Suprapubic skin (tissue), 4 donors: ENCODE measurements around the gene SPIRE1. TPM values are rescaled to one million over a fixed set of nuclear protein-coding genes. Genes with fewer than 3 reads are reported as not detected.

ENCODE experiments used
- DNase-seq, 2 donors: peaks; one replicate each; pipeline ENCODE4 v3.0.0-alpha.2; 2019; ENCODE audit warnings: low spot score in 2 of 2
- H3K27ac ChIP-seq: fragments of 200-600 bp; sonication (generic); one replicate; pipeline ENCODE4 v1.5.1; 2019
- H3K27me3 ChIP-seq: fragments of 200-600 bp; sonication (generic); one replicate; pipeline ENCODE4 v1.5.1; 2019
- H3K36me3 ChIP-seq: fragments of 200-600 bp; sonication (generic); one replicate; pipeline ENCODE4 v1.5.1; 2019
- H3K4me1 ChIP-seq: fragments of 200-600 bp; sonication (generic); one replicate; pipeline ENCODE4 v1.5.1; 2019
- H3K4me3 ChIP-seq: fragments of 200-600 bp; sonication (generic); one replicate; pipeline ENCODE4 v1.5.1; 2019; ENCODE audit warnings: mild to moderate bottlenecking
- H3K9me3 ChIP-seq: fragments of 200-600 bp; sonication (generic); one replicate; pipeline ENCODE4 v1.5.1; 2019
- EP300 ChIP-seq: sonication (generic); formaldehyde crosslinking; IDR thresholded peaks from one replicate; pipeline ENCODE4 v1.6.1; 2017; ENCODE audit warnings: antibody characterized with exemption
- POLR2A ChIP-seq, 2 donors: fragments of 450-650 bp; IDR thresholded peaks; one replicate each; pipeline ENCODE4 v1.6.1; 2017; ENCODE audit warnings: antibody characterized with exemption in 2 of 2, mild to moderate bottlenecking in 2 of 2, moderate library complexity in 2 of 2
- POLR2AphosphoS5 ChIP-seq, 3 donors: sonication (generic); formaldehyde crosslinking; IDR thresholded peaks; one replicate each; pipeline ENCODE4 v1.6.1; 2017; ENCODE audit warnings: antibody characterized with exemption in 3 of 3
- WGBS: methylation state at CpG from one replicate; pipeline ENCODE4 v1.1.5; 2018; 5-methylcytosine and 5-hydroxymethylcytosine counted together
- total RNA-seq, 4 donors: library from RNA; depleted of rRNA; stranded (reverse); fragments of >200 nt; gene quantifications; one replicate each; pipeline ENCODE4 v1.1.0, GENCODE V29; 2016
- TF ChIP-seq, protein P1 (sequence below), 2 donors: fragments of 200-600 bp in 1 of 2; fragments of 450-650 bp in 1 of 2; sonication (generic) in 1 of 2; IDR thresholded peaks; one replicate each; pipeline ENCODE4 v1.5.1; 2016 to 2019; ENCODE audit warnings: antibody characterized with exemption in 2 of 2, mild to moderate bottlenecking in 1 of 2, moderate library complexity in 1 of 2

Gene SPIRE1
- total RNA-seq, 4 donors from 2014 or later: 21.7 to 42.8 (median 25.2) TPM

DNA sequence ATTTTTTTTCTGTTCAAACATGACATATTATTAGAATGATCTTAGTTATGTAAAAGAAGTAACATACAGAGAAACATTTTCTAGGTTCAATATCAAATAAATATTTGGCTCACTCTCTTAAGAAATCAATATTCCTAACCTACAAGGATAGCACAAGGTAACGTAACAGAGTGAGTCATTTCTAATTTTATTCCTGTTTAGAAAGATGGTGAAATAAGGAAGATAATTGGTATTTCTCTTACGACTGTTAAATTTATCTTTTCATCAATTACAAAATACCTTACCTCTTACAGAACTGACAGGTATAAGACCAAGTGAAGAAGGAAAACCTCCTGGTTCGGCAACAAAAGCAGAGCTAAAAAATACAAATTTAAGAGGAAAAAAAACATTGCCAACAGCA lies 205.1 kb downstream of the SPIRE1 start:
- WGBS: 65% methylated on average over 3 of the region's 3 CpGs
- Histone ChIP-seq H3K4me1 (no peaks in the 10 kb centered on the region), H3K36me3 (peaks cover 46% of the 10 kb centered on the region), H3K9me3 (no peaks in the 10 kb centered on the region), H3K4me3 (no peak overlapping the region), H3K27me3 (no peaks in the 10 kb centered on the region), H3K27ac (no peak overlapping the region)
- no peak for DNase-seq
- no peak for TF ChIP-seq POLR2A (IDR thresholded peaks at IDR 0.05)
- no peak for TF ChIP-seq POLR2AphosphoS5 (IDR thresholded peaks at IDR 0.05)
- TF ChIP-seq, protein P1, sequence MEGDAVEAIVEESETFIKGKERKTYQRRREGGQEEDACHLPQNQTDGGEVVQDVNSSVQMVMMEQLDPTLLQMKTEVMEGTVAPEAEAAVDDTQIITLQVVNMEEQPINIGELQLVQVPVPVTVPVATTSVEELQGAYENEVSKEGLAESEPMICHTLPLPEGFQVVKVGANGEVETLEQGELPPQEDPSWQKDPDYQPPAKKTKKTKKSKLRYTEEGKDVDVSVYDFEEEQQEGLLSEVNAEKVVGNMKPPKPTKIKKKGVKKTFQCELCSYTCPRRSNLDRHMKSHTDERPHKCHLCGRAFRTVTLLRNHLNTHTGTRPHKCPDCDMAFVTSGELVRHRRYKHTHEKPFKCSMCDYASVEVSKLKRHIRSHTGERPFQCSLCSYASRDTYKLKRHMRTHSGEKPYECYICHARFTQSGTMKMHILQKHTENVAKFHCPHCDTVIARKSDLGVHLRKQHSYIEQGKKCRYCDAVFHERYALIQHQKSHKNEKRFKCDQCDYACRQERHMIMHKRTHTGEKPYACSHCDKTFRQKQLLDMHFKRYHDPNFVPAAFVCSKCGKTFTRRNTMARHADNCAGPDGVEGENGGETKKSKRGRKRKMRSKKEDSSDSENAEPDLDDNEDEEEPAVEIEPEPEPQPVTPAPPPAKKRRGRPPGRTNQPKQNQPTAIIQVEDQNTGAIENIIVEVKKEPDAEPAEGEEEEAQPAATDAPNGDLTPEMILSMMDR (IDR thresholded peaks at IDR 0.05): no peak
- TF ChIP-seq EP300: no peak

DNA sequence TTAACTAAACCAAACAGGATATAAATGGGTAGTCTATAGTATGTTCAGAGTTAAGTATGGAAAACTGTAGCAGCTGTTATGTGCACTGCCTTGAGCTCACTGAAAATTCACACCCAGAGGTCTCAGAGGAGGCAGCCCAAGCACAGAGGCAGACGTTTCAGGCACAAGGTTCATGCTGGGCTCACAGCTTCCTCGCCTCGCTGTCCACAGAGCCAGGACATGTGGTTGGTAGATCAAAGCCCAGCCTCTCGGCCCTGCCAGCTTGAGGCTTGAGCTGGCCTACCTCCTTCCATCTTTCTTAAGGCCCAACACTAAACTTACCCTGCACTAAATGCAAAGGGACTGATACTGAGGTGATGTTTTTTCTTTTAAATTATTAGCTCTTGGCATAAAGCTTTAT lies 206.5 kb downstream of the SPIRE1 start:
- no peak for DNase-seq
- Histone ChIP-seq H3K4me3 (no peak overlapping the region), H3K27ac (no peak overlapping the region), H3K4me1 (no peaks in the 10 kb centered on the region), H3K9me3 (no peaks in the 10 kb centered on the region), H3K36me3 (peaks cover 47% of the 10 kb centered on the region), H3K27me3 (no peaks in the 10 kb centered on the region)
- no peak for TF ChIP-seq POLR2AphosphoS5 (IDR thresholded peaks at IDR 0.05)
- no peak for TF ChIP-seq POLR2A (IDR thresholded peaks at IDR 0.05)
- TF ChIP-seq EP300: no peak
- TF ChIP-seq, protein P1 (IDR thresholded peaks at IDR 0.05): no peak
- 93% methylated on average over 4 of the region's 4 CpGs for WGBS

GRCh38 chr18:12449051-12449785 lies 208.7 kb downstream of the SPIRE1 start:
- Histone ChIP-seq H3K9me3 (peaks cover 5% of the 10 kb centered on the region), H3K36me3 (peaks cover 55% of the 10 kb centered on the region), H3K27me3 (no peaks in the 10 kb centered on the region), H3K4me1 (no peaks in the 10 kb centered on the region), H3K4me3 (no peak overlapping the region), H3K27ac (no peak overlapping the region)
- DNase-seq: no peak
- TF ChIP-seq POLR2AphosphoS5 (IDR thresholded peaks at IDR 0.05) (no peak), POLR2A (IDR thresholded peaks at IDR 0.05) (no peak), EP300 (no peak)
- TF ChIP-seq, protein P1 (IDR thresholded peaks at IDR 0.05): no peak
- 92% methylated on average over 27 of the region's 27 CpGs for WGBS

DNA sequence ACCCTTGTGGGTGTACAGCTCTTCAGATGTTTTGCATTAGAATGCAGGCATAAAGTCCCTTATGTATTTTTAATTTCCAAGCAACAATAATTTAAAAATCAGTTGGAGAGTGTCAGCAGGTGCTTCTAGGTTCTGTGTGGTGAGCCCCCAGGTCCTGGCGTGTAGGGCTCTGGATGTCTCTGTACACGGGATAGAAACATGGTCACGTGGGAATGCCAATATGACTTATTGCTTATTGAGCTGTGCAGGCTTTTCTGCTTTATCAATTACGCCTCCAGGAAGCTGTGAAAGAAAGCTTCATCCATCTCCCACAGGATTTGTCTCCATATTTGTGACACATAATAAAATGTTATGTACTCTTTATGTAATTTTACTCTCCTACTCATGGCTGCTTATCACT lies 212.4 kb downstream of the SPIRE1 start:
- H3K4me3 ChIP-seq: no peak overlapping the region
- H3K27me3 ChIP-seq: no peaks in the 10 kb centered on the region
- TF ChIP-seq, protein P1 (IDR thresholded peaks at IDR 0.05): no peak
- TF ChIP-seq POLR2A (IDR thresholded peaks at IDR 0.05): no peak
- no peak for TF ChIP-seq POLR2AphosphoS5 (IDR thresholded peaks at IDR 0.05)
- TF ChIP-seq EP300: no peak
- H3K27ac ChIP-seq: no peak overlapping the region
- no peak for DNase-seq
- WGBS: 85% methylated on average over 4 of the region's 4 CpGs
- H3K9me3 ChIP-seq: peaks cover 11% of the 10 kb centered on the region
- peaks cover 42% of the 10 kb centered on the region for H3K36me3 ChIP-seq
- no peaks in the 10 kb centered on the region for H3K4me1 ChIP-seq

DNA sequence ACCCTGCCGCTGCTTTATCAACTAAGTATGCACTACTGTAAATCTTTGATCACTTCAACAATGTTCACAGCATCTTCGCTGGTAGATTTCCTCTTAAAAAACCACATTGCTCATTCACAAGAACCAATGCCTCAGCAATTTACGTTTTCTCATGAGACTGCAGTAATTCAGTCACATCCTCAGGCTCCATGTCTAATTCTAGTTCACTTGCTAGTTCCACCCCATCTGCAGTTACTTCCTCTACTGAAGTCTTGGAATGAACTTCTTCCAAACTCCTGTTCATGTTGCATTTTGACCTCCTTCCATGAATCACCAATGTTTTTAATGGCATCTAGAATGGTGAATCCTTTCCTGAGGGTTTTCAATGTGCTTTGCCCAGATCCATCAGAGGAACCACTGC lies 214.4 kb downstream of the SPIRE1 start:
- H3K27me3 ChIP-seq: no peaks in the 10 kb centered on the region
- H3K27ac ChIP-seq: no peak overlapping the region
- no peaks in the 10 kb centered on the region for H3K4me1 ChIP-seq
- H3K36me3 ChIP-seq: peaks cover 27% of the 10 kb centered on the region
- H3K9me3 ChIP-seq: peaks cover 11% of the 10 kb centered on the region
- TF ChIP-seq, protein P1 (IDR thresholded peaks at IDR 0.05): no peak
- no peak for TF ChIP-seq POLR2A (IDR thresholded peaks at IDR 0.05)
- TF ChIP-seq POLR2AphosphoS5 (IDR thresholded peaks at IDR 0.05): no peak
- TF ChIP-seq EP300: no peak
- no peak overlapping the region for H3K4me3 ChIP-seq
- DNase-seq: no peak
- WGBS: 97% methylated on average over 3 of the region's 3 CpGs
